Activated naive CD4-positive, alpha-beta T cell treated with anti-CD3 and anti-CD28 coated beads, Interleukin-2, amount 10 ng/mL, durations not matched to agents 7 days and 5 days (primary cell): Measurements from ENCODE around the gene CWF19L1.

Experiments
- CTCF ChIA-PET: fragments of 350-600 bp; sonication (Branson Sonifier 250); formaldehyde crosslinking; loops from one replicate; lab custom pipeline; 2021; ENCODE audit warnings: antibody characterized with exemption; lab: Charles Lee
- DNase-seq: peaks from one replicate; pipeline ENCODE4 v3.0.0-alpha.2; 2020
- H3K27ac Mint-ChIP-seq: one replicate; pipeline ENCODE4 v1.8.0; 2021; ENCODE audit warnings: mild to moderate bottlenecking, moderate library complexity, mixed read lengths
- H3K27me3 Mint-ChIP-seq: one replicate; pipeline ENCODE4 v1.8.0; 2021; ENCODE audit warnings: mild to moderate bottlenecking, mixed read lengths
- H3K36me3 Mint-ChIP-seq: one replicate; pipeline ENCODE4 v1.8.0; 2021; ENCODE audit warnings: mixed read lengths
- H3K4me1 Mint-ChIP-seq: one replicate; pipeline ENCODE4 v1.8.0; 2021; ENCODE audit warnings: mixed read lengths
- H3K4me3 Mint-ChIP-seq: one replicate; pipeline ENCODE4 v1.8.0; 2021; ENCODE audit warnings: mild to moderate bottlenecking, moderate library complexity, mixed read lengths
- H3K9me3 Mint-ChIP-seq: one replicate; pipeline ENCODE4 v1.8.0; 2021; ENCODE audit warnings: mixed read lengths

Gene CWF19L1

GRCh38 chr10:100229819-100230422, 37.5 kb downstream of the CWF19L1 start:
- Mint-ChIP-seq H3K36me3 (peaks cover 25% of the 10 kb centered on the region), H3K27ac (peak overlapping the region; percentile 90), H3K9me3 (no peaks in the 10 kb centered on the region), H3K27me3 (no peaks in the 10 kb centered on the region), H3K4me1 (peaks cover 33% of the 10 kb centered on the region), H3K4me3 (peak overlapping the region; percentile 79)
- CTCF ChIA-PET, result interaction anchor here (0.6 to 1.1 kb wide), 2 partner anchors 10 kb away, joined by 3 to 4 read pairs; no protein-coding TSS in a partner anchor
- DNase-seq, result no peak

DNA sequence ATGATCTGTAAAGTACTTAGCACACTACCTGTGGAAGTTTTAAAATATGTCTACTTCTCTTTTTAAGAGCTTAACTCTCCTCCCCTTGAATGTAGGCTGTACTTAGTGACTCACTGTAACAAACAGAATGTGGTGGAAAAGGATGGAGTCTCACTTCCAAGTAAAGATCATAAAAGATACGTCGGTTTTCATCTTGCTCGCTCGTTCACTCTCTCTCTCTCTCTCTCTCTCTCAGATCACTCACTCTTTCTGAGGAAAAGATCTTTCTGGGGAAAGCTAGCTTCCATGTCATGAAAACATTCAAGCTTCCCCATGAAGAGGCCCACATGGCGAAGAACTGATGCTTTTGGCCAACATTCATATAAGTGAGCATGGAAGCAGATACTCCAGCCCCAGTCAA, 43.6 kb downstream of the CWF19L1 start:
- peaks cover 36% of the 10 kb centered on the region for H3K36me3 Mint-ChIP-seq
- H3K27me3 Mint-ChIP-seq, result no peaks in the 10 kb centered on the region
- peaks cover 19% of the 10 kb centered on the region for H3K4me1 Mint-ChIP-seq
- H3K27ac Mint-ChIP-seq, result no peak overlapping the region
- no peak overlapping the region for H3K4me3 Mint-ChIP-seq
- DNase-seq, result no peak
- no peaks in the 10 kb centered on the region for H3K9me3 Mint-ChIP-seq
- CTCF ChIA-PET, result interaction anchor here (1.0 kb wide), 1 partner anchor 19 kb away, joined by 4 read pairs; no protein-coding TSS in a partner anchor

- CTCF ChIA-PET, result no interaction called here
- Mint-ChIP-seq H3K9me3 (no peaks in the 10 kb centered on the region), H3K27me3 (no peaks in the 10 kb centered on the region), H3K4me3 (no peak overlapping the region), H3K27ac (no peak overlapping the region), H3K4me1 (peaks cover 11% of the 10 kb centered on the region), H3K36me3 (peaks cover 41% of the 10 kb centered on the region)
- DNase-seq, result no peak
These were observed 44.9 kb downstream of the CWF19L1 start for GRCh38 chr10:100222529-100222928.

GRCh38 chr10:100216006-100216405, 51.4 kb downstream of the CWF19L1 start:
- no peaks in the 10 kb centered on the region for H3K4me1 Mint-ChIP-seq
- CTCF ChIA-PET, result interaction anchor here (1.8 to 2.5 kb wide), 2 partner anchors 12 to 16 kb away, joined by 4 to 7 read pairs; no protein-coding TSS in a partner anchor
- peaks cover 44% of the 10 kb centered on the region for H3K36me3 Mint-ChIP-seq

GRCh38 chr10:100209303-100209702, 58.1 kb downstream of the CWF19L1 start:
- DNase-seq, result no peak
- Mint-ChIP-seq H3K9me3 (no peaks in the 10 kb centered on the region), H3K27me3 (no peaks in the 10 kb centered on the region), H3K36me3 (peaks cover 27% of the 10 kb centered on the region), H3K27ac (no peak overlapping the region), H3K4me1 (no peaks in the 10 kb centered on the region), H3K4me3 (no peak overlapping the region)
- CTCF ChIA-PET, result no interaction called here

More at GRCh38 chr10:100216006-100216405, 51.4 kb downstream of the CWF19L1 start:
- H3K27ac Mint-ChIP-seq, result no peak overlapping the region
- no peaks in the 10 kb centered on the region for H3K9me3 Mint-ChIP-seq
- H3K27me3 Mint-ChIP-seq, result no peaks in the 10 kb centered on the region
- H3K4me3 Mint-ChIP-seq, result no peak overlapping the region
- no peak for DNase-seq

DNA sequence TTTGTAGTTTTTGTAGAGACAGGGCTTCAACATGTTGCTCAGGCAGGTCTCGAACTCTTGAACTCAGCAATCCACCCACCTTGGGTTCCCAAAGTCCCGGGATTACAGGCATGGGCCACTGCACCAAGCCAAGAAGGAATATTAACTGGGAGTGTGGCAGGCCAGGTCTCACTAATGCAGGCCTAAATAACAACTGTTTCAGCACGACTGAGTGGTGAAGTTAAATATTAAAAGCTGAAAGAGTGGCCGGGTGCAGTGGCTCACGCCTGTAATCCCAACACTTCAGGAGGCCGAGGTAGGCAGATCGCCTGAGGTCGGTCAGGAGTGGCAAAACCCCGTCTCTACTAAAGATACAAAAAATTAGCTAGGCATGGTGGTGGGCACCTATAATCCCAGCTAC, 59.2 kb downstream of the CWF19L1 start:
- CTCF ChIA-PET, result interaction anchor here (1.3 kb wide), 1 partner anchor 17 kb away, joined by 4 read pairs; no protein-coding TSS in a partner anchor
- Mint-ChIP-seq H3K27me3 (no peaks in the 10 kb centered on the region), H3K36me3 (peaks cover 31% of the 10 kb centered on the region), H3K4me1 (no peaks in the 10 kb centered on the region), H3K27ac (no peak overlapping the region), H3K4me3 (no peak overlapping the region), H3K9me3 (no peaks in the 10 kb centered on the region)
- no peak for DNase-seq

- H3K36me3 Mint-ChIP-seq, result peaks cover 49% of the 10 kb centered on the region
- H3K9me3 Mint-ChIP-seq, result no peaks in the 10 kb centered on the region
- no peak for DNase-seq
- CTCF ChIA-PET, result no interaction called here
- no peak overlapping the region for H3K27ac Mint-ChIP-seq
- H3K27me3 Mint-ChIP-seq, result no peaks in the 10 kb centered on the region
- no peak overlapping the region for H3K4me3 Mint-ChIP-seq
- no peaks in the 10 kb centered on the region for H3K4me1 Mint-ChIP-seq
These were observed 63.1 kb downstream of the CWF19L1 start for GRCh38 chr10:100204370-100204769.

DNA sequence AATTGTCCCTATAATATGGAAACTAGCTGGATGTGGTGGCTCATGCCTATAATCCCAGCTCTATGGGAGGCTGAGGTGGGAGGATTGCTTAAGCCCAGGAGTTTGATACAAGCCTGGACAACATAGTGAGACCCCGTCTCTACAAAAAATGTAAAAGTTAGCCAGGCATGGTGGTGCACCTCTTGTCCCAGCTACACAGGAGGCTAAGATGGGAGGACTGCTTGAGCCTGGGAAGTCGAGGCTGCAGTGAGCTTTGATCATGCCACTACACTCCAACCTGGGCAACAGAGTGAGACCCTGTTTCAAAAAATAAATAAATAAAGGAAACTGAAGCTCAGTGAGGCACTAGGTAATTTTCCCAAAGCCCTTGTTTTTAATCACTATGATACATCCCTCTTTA, 65.9 kb downstream of the CWF19L1 start:
- DNase-seq, result no peak
- Mint-ChIP-seq H3K9me3 (no peaks in the 10 kb centered on the region), H3K27ac (no peak overlapping the region), H3K27me3 (no peaks in the 10 kb centered on the region), H3K4me3 (no peak overlapping the region), H3K4me1 (no peaks in the 10 kb centered on the region), H3K36me3 (peaks cover 63% of the 10 kb centered on the region)
- CTCF ChIA-PET, result no interaction called here

DNA sequence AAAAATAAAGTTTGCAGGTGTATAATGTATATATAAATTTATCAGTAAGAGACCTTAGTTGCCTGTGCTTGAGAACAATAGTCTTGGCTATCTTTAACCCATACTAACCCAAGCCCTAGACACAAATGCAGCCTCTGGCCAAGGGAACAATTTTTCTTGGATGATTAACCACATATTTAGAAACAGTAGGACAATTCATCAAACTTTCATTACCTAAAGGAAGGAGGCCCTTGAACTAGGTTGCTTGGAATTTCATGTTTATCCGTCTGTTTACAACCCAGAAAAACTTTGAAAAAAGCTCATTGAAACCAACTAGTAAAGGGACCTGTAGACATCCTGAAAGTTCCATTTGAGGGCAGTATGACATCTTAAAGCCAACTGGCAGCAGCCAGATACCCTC, 72.7 kb downstream of the CWF19L1 start:
- H3K4me3 Mint-ChIP-seq, result no peak overlapping the region
- DNase-seq, result no peak
- H3K36me3 Mint-ChIP-seq, result peaks cover 61% of the 10 kb centered on the region
- no peaks in the 10 kb centered on the region for H3K27me3 Mint-ChIP-seq
- H3K4me1 Mint-ChIP-seq, result peaks cover 10% of the 10 kb centered on the region
- no peak overlapping the region for H3K27ac Mint-ChIP-seq
- no peaks in the 10 kb centered on the region for H3K9me3 Mint-ChIP-seq
- CTCF ChIA-PET, result no interaction called here

DNA sequence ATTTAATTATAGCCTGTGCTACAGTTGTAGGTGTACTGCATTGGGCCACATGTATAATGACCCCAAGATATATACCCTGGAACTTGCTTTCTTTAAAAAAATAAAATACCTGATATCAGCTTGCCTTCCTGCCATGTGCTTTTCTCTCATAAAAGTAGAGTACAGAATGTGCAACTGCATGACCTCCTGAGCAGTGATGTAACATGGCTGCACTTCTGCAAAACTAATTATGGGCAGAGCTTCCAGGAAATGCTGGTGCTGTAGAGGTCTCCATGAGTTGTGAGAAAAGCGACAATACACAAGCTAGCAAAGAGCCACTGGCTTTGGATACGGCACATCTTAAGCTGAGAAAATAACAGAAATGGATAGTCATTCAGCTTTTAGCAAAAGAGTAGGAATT, 75.1 kb downstream of the CWF19L1 start:
- H3K27ac Mint-ChIP-seq, result no peak overlapping the region
- H3K27me3 Mint-ChIP-seq, result no peaks in the 10 kb centered on the region
- CTCF ChIA-PET, result no interaction called here
- no peaks in the 10 kb centered on the region for H3K9me3 Mint-ChIP-seq
- no peak overlapping the region for H3K4me3 Mint-ChIP-seq
- no peak for DNase-seq
- H3K36me3 Mint-ChIP-seq, result peaks cover 55% of the 10 kb centered on the region
- H3K4me1 Mint-ChIP-seq, result peaks cover 21% of the 10 kb centered on the region

GRCh38 chr10:100186253-100187212, 80.9 kb downstream of the CWF19L1 start:
- CTCF ChIA-PET, result no interaction called here
- Mint-ChIP-seq H3K27me3 (no peaks in the 10 kb centered on the region), H3K9me3 (no peaks in the 10 kb centered on the region), H3K4me1 (peaks cover 61% of the 10 kb centered on the region), H3K36me3 (peaks cover 51% of the 10 kb centered on the region), H3K27ac (peak overlapping the region; percentile 94), H3K4me3 (peak overlapping the region; percentile 95)
- peak; percentile 19 for DNase-seq

GRCh38 chr10:100185364-100186252, 81.8 kb downstream of the CWF19L1 start, which contains the start of gene ERLIN1:
ERLIN1 (minus strand) TSS chr10:100186029; CDS start chr10:100185626, 403 bp downstream.
- Mint-ChIP-seq H3K27me3 (no peaks in the 10 kb centered on the region), H3K4me1 (peaks cover 55% of the 10 kb centered on the region), H3K27ac (peak within 1 kb of the TSS; percentile 94), H3K9me3 (no peaks in the 10 kb centered on the region), H3K4me3 (peak within 1 kb of the TSS; percentile 95), H3K36me3 (peaks cover 44% of the 10 kb centered on the region)
- peak; percentile 93 for DNase-seq
- CTCF ChIA-PET, result interaction anchor here (1.1 kb wide), 1 partner anchor 55 kb away, joined by 3 read pairs; no protein-coding TSS in a partner anchor

GRCh38 chr10:100184840-100185239, 82.6 kb downstream of the CWF19L1 start:
- Mint-ChIP-seq H3K9me3 (no peaks in the 10 kb centered on the region), H3K27me3 (no peaks in the 10 kb centered on the region), H3K4me1 (peaks cover 61% of the 10 kb centered on the region), H3K4me3 (peak overlapping the region; percentile 95), H3K36me3 (peaks cover 48% of the 10 kb centered on the region), H3K27ac (peak overlapping the region; percentile 94)
- CTCF ChIA-PET, result interaction anchor here (0.8 to 1.1 kb wide), 2 partner anchors 56 to 339 kb away, joined by 3 read pairs; no protein-coding TSS in a partner anchor
- DNase-seq, result no peak
